HG02943 (cell line): ENCODE measurements around the gene CBFA2T3.

Experiments
- ATAC-seq: cut with Tn5 transposase; IDR thresholded peaks from one replicate; pipeline ENCODE4 v1.9.1; 2021; ENCODE audit warnings: mild to moderate bottlenecking, low read depth, moderate library complexity; ENCODE audit not compliant: unreplicated experiment

CBFA2T3 gene

DNA sequence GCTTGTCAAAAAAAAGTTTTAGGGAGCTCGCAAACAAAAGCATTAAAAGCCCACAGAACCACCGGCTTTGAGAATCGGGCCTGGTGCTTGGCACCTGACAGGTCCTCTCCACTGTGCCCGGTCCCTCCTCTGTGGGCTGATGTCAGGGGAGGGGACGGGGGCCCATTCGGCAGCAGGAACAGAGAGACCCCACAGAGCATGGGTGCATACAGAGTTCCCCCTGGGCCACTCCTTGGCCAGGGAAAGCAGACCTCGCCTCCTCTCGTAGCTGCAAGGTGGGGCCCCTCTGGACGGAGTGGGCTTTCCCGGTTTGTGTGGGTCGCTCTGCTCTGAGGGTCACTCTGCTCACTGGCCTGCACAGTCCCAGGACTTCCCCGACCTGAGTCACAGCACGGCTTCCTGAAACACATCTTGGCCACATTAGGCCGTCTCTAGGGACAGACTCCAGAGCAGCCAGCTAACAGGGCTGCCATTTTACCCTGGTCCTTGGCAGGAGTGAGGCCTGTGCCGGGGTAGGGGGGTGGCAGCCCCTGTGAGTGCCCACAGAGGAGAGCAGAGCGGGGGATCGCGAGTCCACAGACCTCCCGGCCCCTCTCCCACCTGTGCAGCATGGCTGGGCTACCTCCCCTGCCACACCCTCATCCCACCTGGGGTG, 11.1 kb downstream of the CBFA2T3 start:
- ATAC-seq, result no peak

DNA sequence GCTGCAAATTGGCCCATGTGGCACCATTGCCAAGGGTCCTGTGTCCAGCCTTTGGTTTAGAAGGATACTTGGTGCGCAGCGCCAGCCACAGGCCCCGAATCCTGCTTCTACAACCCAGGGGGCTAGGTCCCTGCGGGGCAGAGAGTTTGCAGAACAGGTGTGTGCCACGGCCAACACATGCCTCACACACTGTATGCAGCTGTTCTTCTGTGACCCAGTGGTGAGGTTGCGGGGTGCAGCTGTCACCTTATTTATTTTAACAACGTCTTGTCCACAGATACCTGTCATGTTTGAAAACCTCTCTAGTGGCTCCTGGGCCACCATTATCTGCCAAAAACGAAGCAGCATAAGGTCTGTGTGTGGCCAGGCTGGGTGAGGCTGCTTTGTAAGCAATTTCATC, 11.6 kb downstream of the CBFA2T3 start:
- no peak for ATAC-seq

DNA sequence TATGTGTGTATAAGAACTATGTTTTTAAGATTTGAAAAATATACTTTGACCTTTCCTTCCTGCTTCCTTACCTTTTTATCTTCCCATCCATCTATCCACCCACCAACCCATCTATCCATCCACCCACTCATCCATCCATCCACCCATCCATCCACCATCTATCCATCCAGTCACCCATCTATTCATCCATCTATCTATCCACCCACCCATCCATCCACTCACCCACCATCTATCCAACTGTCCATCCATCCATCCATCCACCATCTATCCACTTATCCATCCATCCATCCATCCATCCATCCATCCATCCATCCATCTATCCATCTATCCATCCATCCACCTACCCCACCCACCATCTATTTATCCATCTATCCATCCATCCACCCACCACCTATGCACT, 12.4 kb downstream of the CBFA2T3 start:
- no peak for ATAC-seq

DNA sequence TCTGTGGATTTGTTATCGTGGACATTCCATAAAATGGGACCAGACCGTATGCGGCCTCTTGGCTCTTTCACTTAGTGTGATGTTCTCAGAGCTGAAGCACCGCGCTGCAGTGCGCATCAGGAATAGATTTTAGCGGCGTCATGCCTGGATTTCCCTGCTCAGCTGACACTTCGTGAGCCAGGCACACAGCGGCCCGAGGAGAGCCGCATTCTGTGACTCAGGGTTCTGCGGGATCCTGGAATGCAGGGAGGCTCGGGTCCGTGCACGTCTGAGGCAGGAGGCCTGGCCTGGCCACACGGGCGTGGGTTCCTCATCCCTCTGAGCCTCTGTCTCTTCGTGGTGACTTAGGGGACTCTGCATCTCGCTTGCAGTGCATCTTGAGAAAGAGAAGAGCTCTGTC, 13.4 kb downstream of the CBFA2T3 start:
- ATAC-seq, result no peak

DNA sequence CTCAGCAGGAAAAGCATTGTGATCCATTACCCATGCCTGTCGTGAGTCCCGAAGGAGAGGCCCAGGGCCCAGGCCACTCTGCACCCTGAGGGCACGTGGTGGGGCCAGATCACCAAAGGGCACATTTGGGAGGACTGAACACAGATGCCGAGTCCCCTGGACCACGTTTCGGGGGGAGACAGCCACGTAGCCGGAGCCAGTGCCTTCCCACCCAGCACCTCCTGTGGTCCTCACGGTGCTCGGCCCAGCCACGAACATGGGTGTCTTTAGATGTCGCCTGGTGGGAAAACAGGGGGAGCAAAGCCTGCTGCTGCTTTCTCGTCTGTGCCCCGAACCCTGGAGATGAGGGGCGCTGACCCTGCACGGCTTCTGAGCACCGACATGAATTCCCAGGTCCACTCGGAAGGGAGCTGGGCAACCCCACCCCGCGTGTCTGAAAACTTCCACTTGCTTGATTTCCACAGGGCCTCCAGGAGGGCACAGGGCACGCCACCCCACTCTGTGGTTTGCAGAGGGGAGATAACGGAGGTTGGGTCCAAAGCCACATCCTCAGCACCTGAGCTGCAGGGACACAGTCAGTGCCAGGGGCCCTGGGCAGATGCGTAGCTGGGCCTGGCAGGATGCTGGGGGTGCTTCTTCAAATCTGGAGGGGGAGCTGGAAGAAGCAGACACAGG, 14.4 kb downstream of the CBFA2T3 start:
- no peak for ATAC-seq

- no peak for ATAC-seq
These were observed 16.0 kb downstream of the CBFA2T3 start for GRCh38 chr16:88961011-88961410.

- no peak for ATAC-seq
These were observed 16.5 kb downstream of the CBFA2T3 start for GRCh38 chr16:88960516-88960915.

GRCh38 chr16:88959022-88959421, 18.0 kb downstream of the CBFA2T3 start:
- ATAC-seq, result no peak

- no peak for ATAC-seq
These were observed 19.0 kb downstream of the CBFA2T3 start for GRCh38 chr16:88957887-88958577.

- no peak for ATAC-seq
These were observed 19.6 kb downstream of the CBFA2T3 start for GRCh38 chr16:88957433-88957767.

DNA sequence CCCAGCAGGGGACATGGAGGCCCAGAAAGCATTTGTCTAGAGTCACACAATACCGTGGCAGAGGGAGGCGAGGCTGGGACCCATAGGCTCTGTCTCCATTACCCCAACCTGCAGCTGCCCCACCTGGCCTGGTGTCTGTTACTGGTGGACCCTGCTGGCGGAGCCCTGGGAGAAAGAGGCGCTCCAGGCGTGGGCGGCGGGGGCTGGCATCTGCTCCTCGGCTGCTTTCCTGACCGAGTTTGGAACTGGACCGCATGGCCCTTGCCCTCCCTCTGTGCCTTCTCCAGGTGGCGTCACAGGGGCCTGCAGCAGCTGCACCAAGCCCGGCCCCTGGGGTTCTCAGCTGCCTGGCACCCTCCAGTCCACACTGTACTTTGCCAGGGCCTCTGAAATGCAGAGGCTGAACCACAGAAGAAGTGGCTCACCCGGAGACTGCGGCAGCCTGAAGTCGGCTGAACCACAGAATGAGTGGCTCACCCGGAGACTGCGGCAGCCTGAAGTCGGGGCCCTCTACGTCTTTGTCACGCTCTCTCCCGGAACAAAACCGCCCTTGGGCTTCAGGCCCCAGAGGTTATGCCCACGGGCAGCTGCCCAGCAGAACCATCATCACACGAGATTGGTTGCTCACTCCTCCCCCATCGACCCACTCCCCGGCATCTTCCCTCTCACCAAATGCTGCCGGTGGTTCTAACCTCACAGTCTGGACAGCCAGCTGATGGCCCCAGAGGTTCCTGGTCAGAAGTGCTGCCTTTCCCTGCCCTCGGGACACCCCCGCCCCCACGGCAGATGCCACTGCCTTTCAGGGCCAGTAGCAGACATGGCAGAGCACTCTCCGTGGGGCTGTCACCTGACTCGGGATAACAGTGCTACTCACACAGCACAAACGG, 20.2 kb downstream of the CBFA2T3 start:
- ATAC-seq, result no peak

DNA sequence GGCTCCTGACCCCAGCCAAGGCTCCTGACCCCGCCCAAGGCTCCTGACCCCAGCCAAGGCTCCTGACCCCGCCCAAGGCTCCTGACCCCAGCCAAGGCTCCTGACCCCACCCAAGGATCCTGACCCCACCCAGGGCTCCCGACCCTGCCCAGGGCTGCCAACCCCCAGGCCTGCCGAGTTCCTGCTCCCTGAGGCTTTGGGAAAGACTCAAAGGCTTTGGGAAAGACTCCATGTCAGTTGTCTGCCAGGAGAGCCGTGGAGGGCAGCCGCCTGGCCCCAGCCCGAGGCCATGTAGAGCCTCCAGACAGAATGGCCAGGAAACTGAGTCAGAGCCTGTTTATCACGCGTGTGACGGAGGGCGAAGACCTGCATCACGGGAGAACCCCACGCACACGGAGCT, 21.1 kb downstream of the CBFA2T3 start:
- no peak for ATAC-seq

DNA sequence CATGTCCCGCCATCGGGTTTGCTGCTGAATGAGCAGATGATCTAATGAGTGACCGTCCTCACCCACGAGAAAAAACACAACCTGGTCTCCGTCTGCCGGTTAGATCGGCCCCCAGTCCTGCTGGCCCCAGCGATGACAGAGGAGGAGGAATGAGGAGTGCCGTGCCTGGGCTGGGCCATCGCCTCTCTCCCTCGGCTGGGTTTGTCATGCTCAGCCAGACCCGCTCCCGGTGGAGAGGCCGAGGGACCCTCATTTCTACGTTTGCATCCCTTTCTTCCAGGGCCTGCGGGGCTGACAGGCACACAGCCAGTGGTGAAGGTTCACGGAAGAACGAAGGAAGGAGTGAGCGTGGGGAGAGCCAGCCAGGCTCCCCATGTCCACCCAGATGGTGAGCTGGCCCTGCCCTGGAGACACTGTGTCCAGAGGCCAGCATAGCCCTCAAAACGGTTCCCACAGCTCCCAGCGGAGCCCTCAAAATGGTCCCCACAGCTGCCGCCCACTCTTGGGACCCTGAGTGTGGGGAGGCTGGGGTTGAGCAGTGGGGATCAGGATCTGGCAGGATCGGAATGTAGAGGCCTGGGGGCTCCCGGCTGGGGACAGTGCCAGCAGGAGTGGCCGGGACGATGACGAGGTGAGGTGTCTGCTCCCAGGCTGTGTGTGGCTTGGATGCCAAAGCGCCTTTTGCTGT, 23.9 kb downstream of the CBFA2T3 start:
- no peak for ATAC-seq

- no peak for ATAC-seq
These were observed 25.0 kb downstream of the CBFA2T3 start for GRCh38 chr16:88951989-88952388.

DNA sequence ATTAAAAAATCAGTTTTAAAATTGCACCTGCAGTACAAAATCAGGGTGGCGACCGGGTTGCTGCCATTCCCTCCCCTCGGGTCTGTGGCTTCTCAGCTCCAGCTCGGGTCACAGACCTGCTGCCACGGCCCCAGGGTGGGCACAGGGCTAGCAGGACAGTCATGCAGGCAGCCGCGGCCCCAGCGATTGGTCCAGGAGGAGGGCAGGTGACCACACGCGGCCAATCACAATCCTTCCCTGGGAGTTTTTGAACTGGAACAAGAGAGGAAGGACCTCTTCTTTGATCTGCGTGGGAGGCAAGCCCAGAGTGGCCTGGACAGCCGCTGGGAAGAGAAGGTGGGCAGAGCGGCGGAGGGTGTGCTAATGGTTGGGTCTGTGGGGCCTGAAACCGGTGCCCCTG, 25.5 kb downstream of the CBFA2T3 start:
- ATAC-seq, result no peak

DNA sequence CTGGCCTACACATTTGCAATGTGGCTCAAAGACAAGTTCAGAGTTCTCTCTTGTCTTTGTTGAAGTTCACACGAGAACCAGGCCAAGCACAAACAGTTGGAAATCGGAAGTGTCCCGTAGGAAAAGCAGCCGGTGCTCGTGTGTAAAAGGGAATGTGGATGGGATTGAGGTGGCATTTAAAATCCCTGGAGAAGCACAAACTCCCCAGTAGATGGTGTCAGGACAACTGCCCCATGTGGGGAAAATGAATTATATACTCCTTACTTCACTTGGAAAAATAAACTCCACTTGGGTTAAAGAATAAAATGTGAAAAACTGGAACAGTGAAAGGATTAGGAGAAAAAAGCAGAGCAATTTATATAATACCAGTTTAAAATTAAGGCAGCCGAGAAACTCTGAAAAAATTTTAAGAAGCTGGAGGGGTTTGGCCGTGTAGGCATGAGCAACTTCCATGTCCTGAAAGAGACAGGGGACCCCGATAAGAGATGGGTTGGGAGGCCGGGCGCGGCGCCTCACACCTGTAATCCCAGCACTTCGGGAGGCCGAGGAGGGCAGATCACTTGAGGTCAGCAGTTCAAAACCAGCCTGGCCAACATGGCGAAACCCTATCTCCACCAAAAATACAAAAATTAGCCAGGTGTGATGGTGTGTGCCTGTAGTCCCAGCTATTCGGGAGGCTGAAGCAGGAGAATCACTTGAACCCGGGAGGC, 28.1 kb downstream of the CBFA2T3 start:
- ATAC-seq, result no peak

DNA sequence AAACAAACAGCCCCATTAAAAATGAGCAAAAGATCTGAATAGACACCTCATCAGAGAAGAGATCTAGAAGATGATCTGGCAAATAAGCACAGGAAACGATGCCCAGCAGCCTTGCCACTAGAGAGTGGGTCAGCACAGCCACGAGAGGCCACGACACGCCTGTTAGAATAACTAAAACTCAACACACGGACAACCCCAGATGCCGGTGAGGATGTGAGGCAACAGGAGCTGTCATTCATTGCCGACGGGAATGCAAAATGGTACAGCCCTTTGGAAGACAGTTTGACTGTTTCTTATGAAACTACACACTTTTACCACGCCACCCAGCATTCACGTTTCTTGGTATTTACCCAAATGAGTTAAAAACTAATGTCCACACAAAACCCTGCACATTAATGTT, 31.5 kb downstream of the CBFA2T3 start:
- ATAC-seq, result no peak

GRCh38 chr16:88943741-88944140, 33.3 kb downstream of the CBFA2T3 start:
- no peak for ATAC-seq

DNA sequence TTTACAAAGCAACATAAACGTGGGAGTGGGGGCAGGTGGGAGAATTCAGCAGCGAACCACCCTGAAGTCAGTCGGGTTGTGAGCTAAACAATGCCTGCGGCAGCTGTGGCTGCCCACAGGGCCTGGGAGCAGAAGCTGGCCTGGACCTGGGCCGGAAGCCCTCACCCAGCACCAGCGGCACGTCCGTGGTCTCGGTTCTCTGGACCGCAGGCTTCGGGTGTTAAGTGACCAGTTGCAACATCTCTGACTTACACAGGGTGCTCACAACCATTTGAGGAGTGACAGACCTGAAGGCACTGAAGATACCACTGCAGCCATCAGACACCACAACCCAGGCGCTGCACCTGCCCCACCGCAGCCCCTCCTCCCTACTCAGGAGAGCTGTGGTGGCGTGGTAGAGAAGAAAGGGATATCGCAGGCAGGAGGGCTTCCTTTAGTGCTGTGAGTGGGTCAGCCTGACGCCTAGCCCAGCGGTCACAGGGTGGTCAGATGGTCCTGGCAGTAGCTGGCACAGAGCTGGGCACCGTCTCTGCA, 33.8 kb downstream of the CBFA2T3 start:
- no peak for ATAC-seq
